Stimulated activated naive CD8-positive, alpha-beta T cell treated with anti-CD3 and anti-CD28 coated beads, Interleukin-15, Interleukin-2, amounts not matched to agents 100 ng/mL and 50 ng/mL, for 24 hours (primary cell): ENCODE data around the gene ATMIN.

Experiments used
- H3K27ac Mint-ChIP-seq: one replicate; pipeline ENCODE4 v1.8.0; 2021; ENCODE audit warnings: mild to moderate bottlenecking, mixed read lengths
- H3K27me3 Mint-ChIP-seq: one replicate; pipeline ENCODE4 v1.8.0; 2021; ENCODE audit warnings: mixed read lengths
- H3K36me3 Mint-ChIP-seq: one replicate; pipeline ENCODE4 v1.8.0; 2021; ENCODE audit warnings: low read depth, mixed read lengths
- H3K4me1 Mint-ChIP-seq: one replicate; pipeline ENCODE4 v1.8.0; 2021; ENCODE audit warnings: low read depth, mixed read lengths
- H3K4me3 Mint-ChIP-seq: one replicate; pipeline ENCODE4 v1.8.0; 2021; ENCODE audit warnings: mild to moderate bottlenecking, mixed read lengths
- H3K9me3 Mint-ChIP-seq: one replicate; pipeline ENCODE4 v1.8.0; 2021; ENCODE audit warnings: mixed read lengths

The ATMIN gene

GRCh38 chr16:80997964-80998620, 37.5 kb upstream of the ATMIN start:
- peaks cover 74% of the 10 kb centered on the region for H3K4me1 Mint-ChIP-seq
- H3K4me3 Mint-ChIP-seq, result peak overlapping the region; percentile 83
- H3K36me3 Mint-ChIP-seq, result peaks cover 51% of the 10 kb centered on the region
- H3K27ac Mint-ChIP-seq, result peak overlapping the region; percentile 61
- no peaks in the 10 kb centered on the region for H3K9me3 Mint-ChIP-seq
- no peaks in the 10 kb centered on the region for H3K27me3 Mint-ChIP-seq

DNA sequence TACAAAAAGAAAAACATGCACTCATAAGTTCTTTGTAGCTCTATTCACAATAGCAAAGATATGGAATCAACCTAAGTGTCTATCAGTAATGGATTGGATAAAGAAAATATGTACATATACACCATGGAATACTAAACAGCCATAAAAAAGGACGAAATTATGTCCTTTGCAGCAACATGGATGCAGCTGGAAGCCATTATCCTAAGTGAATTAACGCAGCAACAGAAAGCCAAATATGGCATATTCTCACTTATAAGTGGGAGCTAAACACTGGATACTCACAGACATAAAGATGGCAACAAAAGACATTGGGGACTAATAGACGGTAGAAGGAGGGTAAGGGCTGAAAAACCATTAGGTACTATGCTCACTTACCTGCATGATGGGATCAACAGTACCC, 34.8 kb upstream of the ATMIN start:
- H3K4me3 Mint-ChIP-seq, result no peak overlapping the region
- no peaks in the 10 kb centered on the region for H3K9me3 Mint-ChIP-seq
- H3K4me1 Mint-ChIP-seq, result peaks cover 88% of the 10 kb centered on the region
- no peaks in the 10 kb centered on the region for H3K27me3 Mint-ChIP-seq
- no peak overlapping the region for H3K27ac Mint-ChIP-seq
- peaks cover 32% of the 10 kb centered on the region for H3K36me3 Mint-ChIP-seq

- Mint-ChIP-seq H3K36me3 (peaks cover 32% of the 10 kb centered on the region), H3K27me3 (no peaks in the 10 kb centered on the region), H3K9me3 (no peaks in the 10 kb centered on the region), H3K4me1 (peaks cover 91% of the 10 kb centered on the region), H3K27ac (peak overlapping the region; percentile 17), H3K4me3 (no peak overlapping the region)
These were observed 34.3 kb upstream of the ATMIN start for GRCh38 chr16:81001330-81001729.

- H3K9me3 Mint-ChIP-seq, result no peaks in the 10 kb centered on the region
- no peaks in the 10 kb centered on the region for H3K27me3 Mint-ChIP-seq
- peak overlapping the region; percentile 99 for H3K4me3 Mint-ChIP-seq
- peaks cover 81% of the 10 kb centered on the region for H3K4me1 Mint-ChIP-seq
- peak overlapping the region; percentile 84 for H3K27ac Mint-ChIP-seq
- peaks cover 34% of the 10 kb centered on the region for H3K36me3 Mint-ChIP-seq
These were observed 32.6 kb upstream of the ATMIN start for GRCh38 chr16:81003064-81003463.

DNA sequence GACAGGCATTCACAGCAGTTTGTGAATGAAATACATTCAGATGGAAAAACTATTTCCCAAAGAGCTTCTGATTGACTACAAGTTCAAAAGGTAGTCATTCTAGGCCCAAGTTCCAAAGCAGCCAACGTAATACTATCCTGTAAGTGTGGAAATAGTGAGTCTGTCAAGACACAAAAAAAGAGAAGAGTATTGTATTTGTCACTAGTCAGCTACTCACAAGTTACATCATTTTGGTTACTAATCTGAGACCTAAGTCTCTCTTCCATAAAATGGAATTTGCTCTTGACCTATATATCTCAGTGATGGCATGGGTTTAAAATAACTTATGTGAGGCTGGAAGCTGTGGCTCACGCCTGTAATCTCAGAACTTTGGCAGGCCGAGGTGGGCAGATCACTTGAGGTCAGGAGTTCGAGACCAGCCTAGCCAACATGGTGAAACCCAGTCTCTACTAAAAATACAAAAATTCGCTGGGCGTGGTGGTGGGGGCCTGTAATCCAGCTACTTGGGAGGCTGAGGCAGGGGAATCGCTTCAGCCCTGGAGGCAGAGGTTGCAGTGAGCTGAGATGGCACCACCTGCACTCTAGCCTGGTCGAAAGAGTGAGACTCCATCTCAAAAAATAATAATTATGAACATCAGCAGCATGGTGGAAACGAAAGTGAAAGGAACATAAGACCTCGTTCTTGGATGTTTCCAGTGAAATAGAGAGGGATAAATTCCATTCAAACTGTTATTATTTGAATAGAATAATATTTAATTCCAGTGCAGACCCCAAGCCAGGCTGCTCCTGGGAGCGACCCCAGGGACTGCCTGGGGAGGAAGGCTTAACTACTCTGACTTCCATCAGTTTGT, 31.8 kb upstream of the ATMIN start:
- peak overlapping the region; percentile 99 for H3K4me3 Mint-ChIP-seq
- H3K9me3 Mint-ChIP-seq, result no peaks in the 10 kb centered on the region
- H3K27ac Mint-ChIP-seq, result peak overlapping the region; percentile 84
- peaks cover 81% of the 10 kb centered on the region for H3K4me1 Mint-ChIP-seq
- H3K27me3 Mint-ChIP-seq, result no peaks in the 10 kb centered on the region
- peaks cover 31% of the 10 kb centered on the region for H3K36me3 Mint-ChIP-seq

DNA sequence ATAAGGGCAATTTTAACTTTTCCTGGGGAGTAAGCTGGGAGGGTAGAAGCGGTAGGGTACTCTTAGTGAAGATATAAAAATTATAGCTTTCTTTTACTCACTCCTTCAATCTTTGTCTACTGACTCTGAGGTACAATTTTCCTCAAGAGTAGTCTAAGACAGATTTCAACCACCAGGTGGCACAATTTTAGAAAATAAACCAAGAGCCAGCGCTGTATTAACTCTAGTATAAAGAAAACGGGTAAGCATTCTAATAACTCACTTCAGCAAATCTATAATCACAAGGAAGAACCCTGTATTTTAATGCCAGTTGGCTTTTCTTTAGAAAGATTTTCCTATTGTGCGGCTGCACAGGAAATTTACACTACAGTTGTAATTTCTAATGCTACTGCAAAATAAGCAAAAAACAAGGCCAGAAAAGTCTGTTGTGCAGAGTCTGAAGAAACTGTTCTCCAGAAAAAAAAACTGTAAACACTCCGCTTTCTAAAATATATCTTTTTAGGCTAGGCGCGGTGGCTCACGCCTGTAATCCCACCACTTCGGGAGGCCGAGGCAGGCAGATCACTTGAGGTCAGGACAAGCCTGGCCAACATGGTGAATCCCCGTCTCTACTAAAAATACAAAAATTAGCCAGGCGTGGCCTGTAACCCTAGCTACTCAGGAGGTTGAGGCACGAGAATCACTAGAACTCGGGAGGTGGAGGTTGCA, 30.8 kb upstream of the ATMIN start:
- no peaks in the 10 kb centered on the region for H3K9me3 Mint-ChIP-seq
- peaks cover 29% of the 10 kb centered on the region for H3K36me3 Mint-ChIP-seq
- peaks cover 79% of the 10 kb centered on the region for H3K4me1 Mint-ChIP-seq
- H3K4me3 Mint-ChIP-seq, result peak overlapping the region; percentile 99
- peak overlapping the region; percentile 84 for H3K27ac Mint-ChIP-seq
- H3K27me3 Mint-ChIP-seq, result no peaks in the 10 kb centered on the region

- peaks cover 26% of the 10 kb centered on the region for H3K36me3 Mint-ChIP-seq
- no peaks in the 10 kb centered on the region for H3K9me3 Mint-ChIP-seq
- H3K4me3 Mint-ChIP-seq, result peak overlapping the region; percentile 99
- peak overlapping the region; percentile 99 for H3K27ac Mint-ChIP-seq
- H3K4me1 Mint-ChIP-seq, result peaks cover 72% of the 10 kb centered on the region
- no peaks in the 10 kb centered on the region for H3K27me3 Mint-ChIP-seq
These were observed 30.0 kb upstream of the ATMIN start for GRCh38 chr16:81005610-81006161.

DNA sequence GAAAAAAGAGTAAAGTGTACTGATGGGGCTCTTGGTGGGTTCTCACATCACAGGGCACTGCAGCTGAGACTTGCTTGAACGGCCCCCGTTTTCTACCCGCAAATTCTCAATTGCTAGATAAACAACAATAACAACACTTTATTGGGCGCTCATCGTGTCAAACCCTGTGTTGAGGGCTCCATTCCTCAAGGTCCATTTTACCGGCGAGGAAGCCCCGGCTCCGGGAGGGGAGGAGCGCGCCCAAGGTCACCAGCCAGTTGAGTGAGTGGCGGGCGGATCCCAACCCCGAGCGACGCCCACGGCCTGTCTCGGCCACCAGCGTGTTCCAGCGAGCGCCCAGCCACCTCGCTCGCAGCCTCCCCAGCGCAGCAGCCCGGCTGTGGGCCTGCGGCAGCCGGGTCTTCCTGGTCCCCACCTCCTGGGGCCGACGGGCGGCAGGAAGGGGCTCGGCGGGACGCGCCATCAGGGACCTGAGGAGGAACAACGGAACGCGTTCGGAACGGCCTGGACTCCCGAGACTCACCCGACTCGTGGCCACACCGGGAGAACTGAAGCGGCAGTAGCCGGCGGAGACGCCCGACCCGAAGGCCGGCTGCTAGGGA, 29.3 kb upstream of the ATMIN start:
- Mint-ChIP-seq H3K27ac (peak overlapping the region; percentile 99), H3K4me3 (peak overlapping the region; percentile 99), H3K36me3 (peaks cover 30% of the 10 kb centered on the region), H3K4me1 (peaks cover 66% of the 10 kb centered on the region), H3K9me3 (no peaks in the 10 kb centered on the region), H3K27me3 (no peaks in the 10 kb centered on the region)

- Mint-ChIP-seq H3K4me1 (peaks cover 58% of the 10 kb centered on the region), H3K36me3 (peaks cover 29% of the 10 kb centered on the region), H3K27ac (peak within 1 kb of the TSS; percentile 99)
These were observed 28.6 kb upstream of the ATMIN start, which contains the start of the genes CENPN and CMC2 for GRCh38 chr16:81006813-81007695. Gene CENPN (plus strand): TSS chr16:81007214. CDS start chr16:81011940, 4,726 bp downstream. Gene CMC2 (minus strand): TSS chr16:81006885. CDS start chr16:80997394, 9,491 bp downstream.

DNA sequence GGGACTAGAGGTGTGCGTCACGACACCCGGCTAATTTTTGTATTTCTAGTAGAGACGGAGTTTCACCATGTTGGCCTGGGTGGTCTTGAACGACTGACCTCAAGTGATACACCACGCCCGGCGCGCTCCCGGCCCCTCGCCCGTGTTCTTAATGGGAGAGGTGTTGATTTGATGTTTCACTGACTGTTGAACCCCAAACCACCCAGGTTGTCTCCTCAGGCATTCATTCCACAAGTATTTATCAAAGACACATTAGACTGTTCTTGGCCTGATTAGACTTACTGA, 27.2 kb upstream of the ATMIN start:
- H3K4me1 Mint-ChIP-seq, result peaks cover 45% of the 10 kb centered on the region
- H3K27me3 Mint-ChIP-seq, result no peaks in the 10 kb centered on the region
- H3K4me3 Mint-ChIP-seq, result peak overlapping the region; percentile 99
- no peak overlapping the region for H3K27ac Mint-ChIP-seq
- H3K36me3 Mint-ChIP-seq, result peaks cover 40% of the 10 kb centered on the region
- H3K9me3 Mint-ChIP-seq, result no peaks in the 10 kb centered on the region

More at GRCh38 chr16:81006813-81007695, 28.6 kb upstream of the ATMIN start, which contains the start of the genes CENPN and CMC2:
- H3K9me3 Mint-ChIP-seq, result no peaks in the 10 kb centered on the region
- H3K4me3 Mint-ChIP-seq, result peak within 1 kb of the TSS; percentile 99
- no peaks in the 10 kb centered on the region for H3K27me3 Mint-ChIP-seq

- Mint-ChIP-seq H3K4me1 (peaks cover 16% of the 10 kb centered on the region), H3K4me3 (no peak overlapping the region), H3K27me3 (no peaks in the 10 kb centered on the region), H3K27ac (no peak overlapping the region), H3K36me3 (peaks cover 71% of the 10 kb centered on the region), H3K9me3 (no peaks in the 10 kb centered on the region)
These were observed 22.7 kb upstream of the ATMIN start for GRCh38 chr16:81012974-81013373.

DNA sequence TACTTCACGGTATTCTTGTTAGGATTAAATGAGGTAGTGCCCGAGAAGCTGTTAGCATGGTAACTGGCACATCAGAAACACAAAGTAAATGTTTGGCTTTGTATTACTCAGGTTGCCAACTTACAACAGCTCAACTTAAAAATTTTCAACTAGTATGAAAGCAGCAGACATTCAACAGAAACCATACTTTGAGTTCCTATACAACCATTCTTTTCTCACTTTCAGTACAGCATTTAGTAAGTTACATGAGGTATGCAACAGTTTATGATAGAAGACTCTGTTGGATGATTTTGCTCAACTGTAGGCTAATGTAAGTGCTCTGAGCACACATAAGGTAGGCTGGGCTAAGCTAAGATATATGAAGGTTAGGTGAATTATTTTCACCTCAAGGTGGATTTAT, 21.0 kb upstream of the ATMIN start:
- Mint-ChIP-seq H3K27me3 (no peaks in the 10 kb centered on the region), H3K9me3 (no peaks in the 10 kb centered on the region), H3K4me3 (no peak overlapping the region), H3K36me3 (peaks cover 77% of the 10 kb centered on the region), H3K4me1 (no peaks in the 10 kb centered on the region), H3K27ac (no peak overlapping the region)

DNA sequence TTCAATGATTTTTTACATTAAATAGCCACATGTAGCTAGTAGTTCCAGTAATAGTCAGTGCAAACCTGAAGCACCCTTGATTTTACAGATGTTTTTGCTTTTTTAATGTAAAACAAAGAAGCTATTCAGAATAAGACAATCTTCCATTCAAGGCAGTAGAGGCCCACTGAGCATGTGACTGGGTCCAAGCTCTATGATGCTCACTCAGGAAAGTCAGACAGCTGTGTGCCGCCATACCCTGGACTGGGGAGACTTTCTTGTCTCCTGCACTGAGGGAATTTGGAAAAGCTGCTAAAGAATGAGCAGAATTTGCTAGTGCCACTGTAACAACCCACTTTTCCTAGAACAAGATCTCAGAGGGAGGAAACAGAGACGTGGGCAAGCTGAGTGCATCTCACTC, 17.1 kb upstream of the ATMIN start:
- no peak overlapping the region for H3K27ac Mint-ChIP-seq
- H3K4me1 Mint-ChIP-seq, result no peaks in the 10 kb centered on the region
- peaks cover 85% of the 10 kb centered on the region for H3K36me3 Mint-ChIP-seq
- H3K9me3 Mint-ChIP-seq, result no peaks in the 10 kb centered on the region
- no peaks in the 10 kb centered on the region for H3K27me3 Mint-ChIP-seq
- H3K4me3 Mint-ChIP-seq, result no peak overlapping the region

GRCh38 chr16:81026429-81026828, 9.2 kb upstream of the ATMIN start:
- peaks cover 8% of the 10 kb centered on the region for H3K4me1 Mint-ChIP-seq
- no peak overlapping the region for H3K4me3 Mint-ChIP-seq
- H3K27me3 Mint-ChIP-seq, result no peaks in the 10 kb centered on the region
- H3K27ac Mint-ChIP-seq, result no peak overlapping the region
- no peaks in the 10 kb centered on the region for H3K9me3 Mint-ChIP-seq
- H3K36me3 Mint-ChIP-seq, result peaks cover 72% of the 10 kb centered on the region
